AG09319 (cell line): ENCODE measurements around the gene LY6G6D.

Experiments used
- DNase-seq: peaks from one replicate; pipeline ENCODE4 v3.0.0-alpha.2; 2010; ENCODE audit warnings: low read depth; ENCODE audit errors: extremely low read depth
- TF ChIP-seq, protein P1 (sequence below): IDR thresholded peaks from 2 replicates; pipeline ENCODE4 v1.5.1; 2011; ENCODE audit warnings: low read depth, mild to moderate bottlenecking, inconsistent platforms, low read length, moderate library complexity

LY6G6D gene

DNA sequence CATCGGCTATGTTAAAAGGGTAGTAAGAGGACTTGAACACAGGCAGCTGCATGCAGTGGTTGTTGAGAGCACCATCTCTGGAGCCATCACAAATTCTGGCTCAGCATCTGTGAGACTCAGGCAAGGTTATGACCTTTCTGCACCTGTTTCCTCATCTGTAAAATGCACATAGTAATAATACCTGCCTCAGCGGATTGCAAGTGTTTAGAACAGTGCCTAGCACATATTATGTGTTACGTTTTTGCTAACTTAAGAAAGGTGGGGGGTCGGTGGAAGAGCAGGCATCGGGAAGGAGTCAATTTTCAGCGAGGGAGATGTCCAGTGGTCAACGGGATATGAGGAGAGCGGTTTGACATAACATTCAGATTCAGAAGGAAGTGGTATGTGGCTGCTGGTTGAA lies 37.2 kb upstream of the LY6G6D start:
- TF ChIP-seq, protein P1, sequence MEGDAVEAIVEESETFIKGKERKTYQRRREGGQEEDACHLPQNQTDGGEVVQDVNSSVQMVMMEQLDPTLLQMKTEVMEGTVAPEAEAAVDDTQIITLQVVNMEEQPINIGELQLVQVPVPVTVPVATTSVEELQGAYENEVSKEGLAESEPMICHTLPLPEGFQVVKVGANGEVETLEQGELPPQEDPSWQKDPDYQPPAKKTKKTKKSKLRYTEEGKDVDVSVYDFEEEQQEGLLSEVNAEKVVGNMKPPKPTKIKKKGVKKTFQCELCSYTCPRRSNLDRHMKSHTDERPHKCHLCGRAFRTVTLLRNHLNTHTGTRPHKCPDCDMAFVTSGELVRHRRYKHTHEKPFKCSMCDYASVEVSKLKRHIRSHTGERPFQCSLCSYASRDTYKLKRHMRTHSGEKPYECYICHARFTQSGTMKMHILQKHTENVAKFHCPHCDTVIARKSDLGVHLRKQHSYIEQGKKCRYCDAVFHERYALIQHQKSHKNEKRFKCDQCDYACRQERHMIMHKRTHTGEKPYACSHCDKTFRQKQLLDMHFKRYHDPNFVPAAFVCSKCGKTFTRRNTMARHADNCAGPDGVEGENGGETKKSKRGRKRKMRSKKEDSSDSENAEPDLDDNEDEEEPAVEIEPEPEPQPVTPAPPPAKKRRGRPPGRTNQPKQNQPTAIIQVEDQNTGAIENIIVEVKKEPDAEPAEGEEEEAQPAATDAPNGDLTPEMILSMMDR, result no peak
- no peak for DNase-seq

DNA sequence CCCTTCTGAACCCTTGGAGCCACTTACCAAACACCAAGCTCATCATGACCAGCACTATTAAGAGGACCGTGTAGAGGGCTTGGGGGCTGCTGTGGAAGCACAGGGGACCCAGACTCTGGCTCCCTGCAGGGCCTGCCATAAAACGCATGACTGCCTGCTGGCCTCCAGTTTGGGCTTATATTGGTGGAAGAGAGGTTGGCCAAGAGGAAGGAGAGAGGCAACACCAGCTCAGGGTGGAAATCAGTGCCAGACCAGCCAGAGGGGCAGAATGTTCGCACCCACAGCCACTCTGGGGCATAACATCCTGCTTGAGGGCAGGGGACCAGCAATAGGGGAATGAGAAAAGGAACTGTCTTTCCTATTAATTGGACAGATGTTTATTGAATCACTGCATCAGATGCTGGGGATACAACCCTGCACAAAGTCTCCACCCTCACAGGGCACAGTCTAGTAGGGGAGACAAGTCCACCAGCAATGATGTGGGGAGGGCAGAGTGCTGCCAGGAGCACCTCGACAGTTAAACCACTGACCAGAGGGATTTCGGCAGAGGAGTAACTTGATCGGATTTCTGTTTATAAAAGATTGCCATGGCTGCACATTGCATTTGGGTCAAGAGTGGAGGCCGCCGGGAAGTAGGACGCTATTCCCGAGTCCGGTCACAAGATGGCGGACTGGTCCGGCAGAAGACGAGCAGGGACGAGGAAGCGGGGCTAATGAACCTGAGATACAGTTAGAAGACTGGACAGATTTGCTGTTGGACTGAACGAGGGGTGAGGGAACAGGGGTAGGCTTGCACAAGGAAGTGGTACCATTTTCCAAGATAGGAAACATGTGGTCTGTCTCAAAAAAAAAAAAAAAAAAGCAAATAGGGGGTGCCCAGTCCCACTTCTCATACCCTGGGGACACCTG lies 34.7 kb upstream of the LY6G6D start, which contains the start of gene LY6G5C:
LY6G5C (minus strand) TSS at position 842 of the 909 bp plus-strand sequence; CDS start at position 148, 694 bp downstream.
- DNase-seq, result peak; percentile 89
- TF ChIP-seq, protein P1, result peak; percentile 73

DNA sequence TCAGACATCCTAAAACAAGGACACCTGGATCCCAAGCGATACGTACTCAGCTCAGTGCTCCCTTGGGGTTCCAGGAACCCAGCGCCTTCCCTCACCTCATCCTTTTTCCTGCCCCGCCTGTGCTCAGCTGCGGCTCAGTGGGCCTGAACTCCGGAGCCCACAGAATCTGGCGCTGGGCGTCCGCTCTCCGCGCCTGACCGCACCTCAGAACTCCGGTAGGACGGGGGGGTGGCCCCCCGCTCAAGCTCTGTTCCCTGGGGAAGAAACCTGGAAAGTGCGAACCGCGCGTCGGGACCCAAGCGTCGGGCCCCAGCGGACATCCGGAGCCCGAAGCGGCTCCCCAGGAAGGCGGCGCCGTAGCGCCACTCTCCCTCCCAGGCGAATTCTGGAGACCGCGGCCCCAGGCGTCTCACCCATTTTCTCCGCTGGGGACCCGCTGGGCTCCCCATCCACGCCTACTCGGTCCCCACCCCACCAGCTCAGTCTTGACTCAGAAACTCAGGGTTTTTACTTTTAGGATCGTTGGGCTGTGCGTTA lies 33.9 kb upstream of the LY6G6D start:
- no peak for DNase-seq
- TF ChIP-seq, protein P1, result peak; percentile 26

DNA sequence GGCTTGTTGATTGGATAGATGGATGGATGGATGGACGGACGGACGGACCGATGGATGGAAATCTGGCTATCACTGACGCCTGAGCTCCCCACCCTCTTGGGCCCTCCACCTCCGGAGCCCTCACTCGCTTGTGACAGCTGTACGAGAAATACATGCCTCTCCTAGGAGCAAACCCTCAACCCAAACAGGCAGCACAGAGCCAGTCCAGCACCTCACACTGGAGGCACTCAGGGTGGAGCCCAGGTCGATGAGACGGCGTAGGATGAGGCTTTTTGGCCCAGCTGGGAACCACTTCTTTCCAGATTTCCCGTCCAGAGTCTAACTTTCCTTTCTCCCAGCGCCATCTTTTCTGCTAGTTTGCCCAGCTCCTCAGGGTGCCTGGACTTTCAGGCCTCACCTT lies 31.6 kb upstream of the LY6G6D start:
- TF ChIP-seq, protein P1, result no peak
- no peak for DNase-seq

DNA sequence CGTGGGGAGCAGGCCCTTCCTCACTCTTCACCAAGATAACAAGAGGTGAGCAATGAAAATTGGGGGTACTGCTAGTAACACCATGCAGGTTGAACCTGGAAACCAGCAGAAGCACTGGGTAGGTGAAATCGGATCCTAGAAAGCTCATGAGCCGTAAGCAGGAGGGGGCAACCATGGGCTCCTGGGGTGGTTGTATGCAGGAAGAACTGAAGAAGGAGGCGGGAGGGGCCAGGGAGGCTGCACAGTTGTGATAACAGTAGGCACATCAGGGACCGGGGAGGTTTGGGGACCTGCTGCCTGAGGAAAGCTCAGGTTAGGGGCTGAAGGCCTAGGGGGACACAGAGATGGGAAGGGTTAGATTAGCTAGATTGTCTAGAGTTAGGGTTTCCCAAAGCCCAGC lies 28.7 kb upstream of the LY6G6D start:
- DNase-seq, result no peak
- TF ChIP-seq, protein P1, result no peak

DNA sequence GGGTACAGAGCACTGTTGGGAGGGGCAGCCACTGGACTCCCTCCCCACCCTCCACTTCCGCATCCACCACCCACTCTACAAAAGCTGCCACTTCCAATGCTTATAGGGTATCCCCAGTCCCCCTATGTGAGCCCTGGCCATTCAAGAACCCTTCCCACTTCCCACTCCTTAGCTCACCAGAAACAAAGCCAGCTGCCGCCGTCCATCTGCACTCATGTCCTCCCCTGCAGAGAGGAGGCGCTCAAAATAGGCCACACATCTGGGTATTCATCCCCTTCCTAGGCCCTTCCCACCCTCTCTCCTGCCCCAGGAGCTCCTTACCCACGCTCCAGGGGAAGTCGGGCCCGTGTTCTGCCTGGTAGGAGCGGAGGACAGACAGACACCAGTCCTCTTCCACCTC lies 27.8 kb upstream of the LY6G6D start:
- no peak for DNase-seq
- TF ChIP-seq, protein P1, result no peak

DNA sequence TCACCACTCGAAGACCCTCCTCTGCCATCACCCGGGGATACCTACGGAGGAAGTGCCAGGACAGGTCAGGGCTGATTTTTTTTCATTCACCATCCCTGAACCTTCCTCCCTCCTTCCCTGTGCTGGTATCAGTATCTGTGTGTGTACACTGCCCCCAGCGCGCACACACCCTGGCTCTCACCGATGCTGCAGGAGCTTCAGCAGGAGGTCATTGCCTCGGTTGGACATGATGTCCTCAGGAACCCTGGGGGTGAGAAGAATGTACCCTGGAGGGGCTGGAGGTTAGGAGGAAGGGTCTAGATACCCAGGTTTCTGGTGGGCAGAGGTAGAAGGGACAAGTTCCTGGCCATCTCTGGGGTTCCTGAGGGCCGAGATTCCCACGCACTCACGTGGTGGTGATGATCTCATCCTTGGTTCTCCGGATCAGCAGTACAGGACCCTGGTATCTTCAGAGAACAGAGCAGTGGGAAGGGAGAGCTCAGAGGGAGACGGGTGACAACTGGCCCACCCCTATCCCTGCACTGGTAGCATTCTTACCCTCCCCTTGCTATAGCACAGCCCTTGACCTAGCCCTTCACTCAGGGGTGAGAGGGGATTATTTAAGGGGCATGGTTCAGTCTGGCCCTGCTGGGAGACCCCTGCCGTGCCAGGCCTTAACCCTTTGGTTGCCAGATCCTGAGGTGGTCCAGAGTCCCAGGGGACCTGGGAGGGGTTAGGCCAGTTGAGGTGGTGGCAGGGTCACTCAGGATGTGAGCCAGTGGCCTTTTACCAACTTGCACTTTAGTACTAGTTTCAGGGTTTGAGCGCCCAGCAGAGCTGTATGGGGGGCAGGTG lies 27.1 kb upstream of the LY6G6D start:
- TF ChIP-seq, protein P1, result no peak

More for the DNA sequence above, 27.1 kb upstream of the LY6G6D start:
- DNase-seq, result no peak
